Stomach smooth muscle (tissue), 2 donors: ENCODE data around the gene RHOA.

Source experiments
- H3K27ac ChIP-seq: one replicate; pipeline ENCODE4 v1.7.0; 2013; ENCODE audit warnings: mild to moderate bottlenecking, low read length, inconsistent platforms
- H3K27me3 ChIP-seq, 2 donors: one replicate each; pipeline ENCODE4 v1.7.0; 2013; ENCODE audit warnings: low read length in 2 of 2; ENCODE audit not compliant: insufficient read depth in 2 of 2, control insufficient read depth in 1 of 2
- H3K36me3 ChIP-seq, 2 donors: one replicate each; pipeline ENCODE4 v1.7.0; 2013; ENCODE audit warnings: low read length in 2 of 2; ENCODE audit not compliant: control insufficient read depth in 2 of 2, insufficient read depth in 2 of 2
- H3K4me1 ChIP-seq: one replicate; pipeline ENCODE4 v1.7.0; 2013; ENCODE audit warnings: low read length; ENCODE audit not compliant: control insufficient read depth, insufficient read depth
- H3K4me3 ChIP-seq, 2 donors: one replicate each; pipeline ENCODE4 v1.7.0; 2013; ENCODE audit warnings: low read length in 2 of 2
- H3K9ac ChIP-seq, 2 donors: one replicate each; pipeline ENCODE4 v1.7.0; 2013; ENCODE audit warnings: low read length in 2 of 2, mild to moderate bottlenecking in 1 of 2
- H3K9me3 ChIP-seq, 2 donors: one replicate each; pipeline ENCODE4 v1.7.0; 2013; ENCODE audit warnings: low read length in 2 of 2; ENCODE audit not compliant: control insufficient read depth in 2 of 2
- donor health status: healthy.
- donor health status: Pancreatic carcinoma.

Gene RHOA

GRCh38 chr3:49411968-49412631 is at the start of gene RHOA, which contains the start of gene TCTA:
Gene RHOA, minus strand, starts transcription at chr3:49411976. Its CDS starts 36,387 bp downstream, at chr3:49375589.
Gene TCTA, plus strand, starts transcription at chr3:49412423. Its CDS starts 4 bp downstream, at chr3:49412427.
- peak within 1 kb of the TSS; percentile 88 for H3K27ac ChIP-seq
- no peaks in the 10 kb centered on the region for H3K9me3 ChIP-seq
- peak within 1 kb of the TSS; percentile 97 to 98 for H3K4me3 ChIP-seq
- H3K27me3 ChIP-seq, result no peaks in the 10 kb centered on the region
- H3K36me3 ChIP-seq, result peaks cover 7 to 14% of the 10 kb centered on the region in 2 donors
- peak within 1 kb of the TSS; percentile 95 to 96 for H3K9ac ChIP-seq
- peaks cover 37% of the 10 kb centered on the region for H3K4me1 ChIP-seq

- Histone ChIP-seq H3K9ac (peak overlapping the region in 1 of 2 donors; percentile 14), H3K9me3 (no peaks in the 10 kb centered on the region), H3K36me3 (no peaks in the 10 kb centered on the region), H3K4me3 (no peak overlapping the region), H3K4me1 (peaks cover 12% of the 10 kb centered on the region), H3K27ac (no peak overlapping the region), H3K27me3 (no peaks in the 10 kb centered on the region)
These were observed 49.2 kb upstream of the RHOA start for GRCh38 chr3:49460956-49461355.

- H3K9me3 ChIP-seq, result no peaks in the 10 kb centered on the region
- H3K4me1 ChIP-seq, result peaks cover 10% of the 10 kb centered on the region
- H3K27me3 ChIP-seq, result no peaks in the 10 kb centered on the region
- no peak overlapping the region for H3K4me3 ChIP-seq
- H3K36me3 ChIP-seq, result no peaks in the 10 kb centered on the region
- H3K27ac ChIP-seq, result no peak overlapping the region
- H3K9ac ChIP-seq, result no peak overlapping the region
These were observed 48.6 kb upstream of the RHOA start for GRCh38 chr3:49460188-49460890.

GRCh38 chr3:49456466-49456865 is 44.7 kb upstream of the RHOA start:
- Histone ChIP-seq H3K27me3 (no peaks in the 10 kb centered on the region), H3K9ac (no peak overlapping the region), H3K27ac (no peak overlapping the region), H3K4me1 (peaks cover 12% of the 10 kb centered on the region), H3K36me3 (no peaks in the 10 kb centered on the region), H3K4me3 (no peak overlapping the region), H3K9me3 (no peaks in the 10 kb centered on the region)

- no peak overlapping the region for H3K4me3 ChIP-seq
- H3K27me3 ChIP-seq, result no peaks in the 10 kb centered on the region
- peak overlapping the region; percentile 21 to 33 for H3K9ac ChIP-seq
- H3K4me1 ChIP-seq, result peaks cover 5% of the 10 kb centered on the region
- H3K9me3 ChIP-seq, result no peaks in the 10 kb centered on the region
- no peak overlapping the region for H3K27ac ChIP-seq
- no peaks in the 10 kb centered on the region for H3K36me3 ChIP-seq
These were observed 43.3 kb upstream of the RHOA start for GRCh38 chr3:49454898-49455681.

GRCh38 chr3:49454458-49454857 is 42.7 kb upstream of the RHOA start:
- Histone ChIP-seq H3K4me1 (peaks cover 5% of the 10 kb centered on the region), H3K27ac (no peak overlapping the region), H3K27me3 (no peaks in the 10 kb centered on the region), H3K36me3 (no peaks in the 10 kb centered on the region), H3K4me3 (no peak overlapping the region), H3K9me3 (no peaks in the 10 kb centered on the region), H3K9ac (peak overlapping the region in 1 of 2 donors; percentile 21)

- Histone ChIP-seq H3K36me3 (no peaks in the 10 kb centered on the region), H3K4me1 (peaks cover 9% of the 10 kb centered on the region), H3K9me3 (no peaks in the 10 kb centered on the region), H3K27me3 (no peaks in the 10 kb centered on the region), H3K27ac (no peak overlapping the region), H3K4me3 (no peak overlapping the region), H3K9ac (no peak overlapping the region)
These were observed 41.8 kb upstream of the RHOA start for GRCh38 chr3:49453621-49454020.

- H3K27ac ChIP-seq, result no peak overlapping the region
- no peak overlapping the region for H3K4me3 ChIP-seq
These were observed 33.6 kb upstream of the RHOA start for GRCh38 chr3:49445391-49445790.

GRCh38 chr3:49434731-49435130 is 23.0 kb upstream of the RHOA start:
- H3K4me1 ChIP-seq, result no peaks in the 10 kb centered on the region
- H3K36me3 ChIP-seq, result no peaks in the 10 kb centered on the region
- H3K4me3 ChIP-seq, result no peak overlapping the region
- H3K27me3 ChIP-seq, result no peaks in the 10 kb centered on the region
- no peaks in the 10 kb centered on the region for H3K9me3 ChIP-seq
- H3K9ac ChIP-seq, result no peak overlapping the region
- no peak overlapping the region for H3K27ac ChIP-seq

More at GRCh38 chr3:49445391-49445790, 33.6 kb upstream of the RHOA start:
- H3K9ac ChIP-seq, result no peak overlapping the region
- H3K27me3 ChIP-seq, result no peaks in the 10 kb centered on the region
- H3K4me1 ChIP-seq, result peaks cover 10% of the 10 kb centered on the region
- no peaks in the 10 kb centered on the region for H3K9me3 ChIP-seq
- H3K36me3 ChIP-seq, result no peaks in the 10 kb centered on the region

- H3K4me1 ChIP-seq, result peaks cover 11% of the 10 kb centered on the region
- H3K9ac ChIP-seq, result peak overlapping the region; percentile 81 to 87
- H3K36me3 ChIP-seq, result peaks cover 15 to 19% of the 10 kb centered on the region in 2 donors
- H3K4me3 ChIP-seq, result peak overlapping the region; percentile 83 to 88
- H3K27me3 ChIP-seq, result no peaks in the 10 kb centered on the region
- no peaks in the 10 kb centered on the region for H3K9me3 ChIP-seq
- H3K27ac ChIP-seq, result peak overlapping the region; percentile 86
These were observed 16.9 kb upstream of the RHOA start for GRCh38 chr3:49428752-49429080.
